ENCODE data around the gene MYL11.

Gene MYL11

DNA sequence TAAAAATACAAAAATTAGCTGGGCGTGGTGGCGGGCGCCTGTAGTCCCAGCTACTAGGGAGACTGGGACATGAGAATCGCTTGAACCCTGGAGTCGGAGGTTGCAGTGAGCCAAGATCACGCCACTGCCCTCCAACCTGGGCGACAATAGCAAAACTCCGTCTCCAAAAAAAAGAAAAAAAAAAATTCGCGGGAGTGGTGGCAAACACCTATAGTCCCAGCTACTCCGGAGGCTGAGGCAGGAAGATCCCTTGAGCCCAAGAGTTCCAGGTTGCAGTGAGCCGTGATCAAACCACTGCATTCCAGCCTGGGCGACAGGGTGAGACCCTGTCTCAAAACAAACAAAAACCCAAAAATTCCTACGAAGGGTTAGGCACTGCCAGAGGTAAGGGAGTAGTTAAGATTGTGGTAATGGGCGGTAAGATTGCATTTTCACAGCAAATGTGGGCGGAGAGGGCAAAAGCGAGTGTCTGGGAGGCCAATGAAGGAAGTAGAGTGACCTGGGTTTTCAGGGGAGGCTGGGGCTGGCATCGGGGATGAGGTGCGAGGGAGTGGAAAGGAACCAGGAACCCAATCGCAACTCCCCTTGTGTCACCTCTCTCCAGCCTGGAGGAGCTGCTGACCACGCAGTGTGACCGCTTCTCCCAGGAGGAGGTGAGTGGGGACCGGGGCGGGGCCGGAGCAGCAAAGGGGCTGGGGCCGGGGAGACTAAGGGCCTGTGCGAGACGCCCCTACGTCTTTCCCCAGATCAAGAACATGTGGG lies 2.6 kb downstream of the MYL11 start:
- Histone ChIP-seq H3K4me1 (ENCODE audit: insufficient read depth, poor library complexity, severe bottlenecking) (peaks cover 4% of the 10 kb centered on the region), H3K9me3 (ENCODE audit: severe bottlenecking) (no peaks in the 10 kb centered on the region), H3K4me3 (ENCODE audit: severe bottlenecking) (peak overlapping the region; percentile 59), H3K27ac (ENCODE audit: poor library complexity, severe bottlenecking) (peak overlapping the region; percentile 91), H3K36me3 (ENCODE audit: low read depth) (no peaks in the 10 kb centered on the region), H3K27me3 (ENCODE audit: insufficient read depth, poor library complexity, severe bottlenecking) (no peaks in the 10 kb centered on the region)
- DNase-seq (ENCODE audit: low spot score), result no peak
- ATAC-seq (ENCODE audit: low read depth), result no peak; the same call in 2 of the 3 replicates
- TF ChIP-seq, protein P1, sequence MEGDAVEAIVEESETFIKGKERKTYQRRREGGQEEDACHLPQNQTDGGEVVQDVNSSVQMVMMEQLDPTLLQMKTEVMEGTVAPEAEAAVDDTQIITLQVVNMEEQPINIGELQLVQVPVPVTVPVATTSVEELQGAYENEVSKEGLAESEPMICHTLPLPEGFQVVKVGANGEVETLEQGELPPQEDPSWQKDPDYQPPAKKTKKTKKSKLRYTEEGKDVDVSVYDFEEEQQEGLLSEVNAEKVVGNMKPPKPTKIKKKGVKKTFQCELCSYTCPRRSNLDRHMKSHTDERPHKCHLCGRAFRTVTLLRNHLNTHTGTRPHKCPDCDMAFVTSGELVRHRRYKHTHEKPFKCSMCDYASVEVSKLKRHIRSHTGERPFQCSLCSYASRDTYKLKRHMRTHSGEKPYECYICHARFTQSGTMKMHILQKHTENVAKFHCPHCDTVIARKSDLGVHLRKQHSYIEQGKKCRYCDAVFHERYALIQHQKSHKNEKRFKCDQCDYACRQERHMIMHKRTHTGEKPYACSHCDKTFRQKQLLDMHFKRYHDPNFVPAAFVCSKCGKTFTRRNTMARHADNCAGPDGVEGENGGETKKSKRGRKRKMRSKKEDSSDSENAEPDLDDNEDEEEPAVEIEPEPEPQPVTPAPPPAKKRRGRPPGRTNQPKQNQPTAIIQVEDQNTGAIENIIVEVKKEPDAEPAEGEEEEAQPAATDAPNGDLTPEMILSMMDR (IDR thresholded peaks at IDR 0.05; ENCODE audit: poor library complexity, severe bottlenecking), result no peak

DNA sequence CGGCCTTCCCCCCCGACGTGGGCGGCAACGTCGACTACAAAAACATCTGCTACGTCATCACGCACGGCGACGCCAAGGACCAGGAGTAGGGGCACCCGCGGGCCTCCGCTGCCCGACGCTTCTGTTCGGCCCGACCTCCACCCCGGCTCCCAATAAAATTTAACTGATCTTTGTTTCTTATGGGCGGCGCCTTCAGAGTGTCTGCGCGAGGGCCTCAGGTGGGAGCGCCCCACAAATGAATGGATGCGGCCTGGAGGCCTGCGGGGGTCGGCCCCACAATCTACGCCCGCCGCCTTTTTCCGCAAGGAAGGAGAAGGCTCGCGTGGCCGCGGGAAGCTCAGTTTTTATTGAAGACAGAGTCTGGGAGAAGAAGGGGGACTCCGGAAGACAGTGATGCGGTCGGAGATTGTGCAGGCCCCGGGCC lies 3.2 kb downstream of the MYL11 start:
- no peaks in the 10 kb centered on the region for H3K9me3 ChIP-seq (ENCODE audit: severe bottlenecking)
- TF ChIP-seq, protein P1 (IDR thresholded peaks at IDR 0.05; ENCODE audit: poor library complexity, severe bottlenecking), result no peak
- H3K4me3 ChIP-seq (ENCODE audit: severe bottlenecking), result peak overlapping the region; percentile 59
- ATAC-seq (ENCODE audit: low read depth) (peak; percentile 43), DNase-seq (ENCODE audit: low spot score) (peak; percentile 90)
- no peaks in the 10 kb centered on the region for H3K36me3 ChIP-seq (ENCODE audit: low read depth)
- peaks cover 4% of the 10 kb centered on the region for H3K4me1 ChIP-seq (ENCODE audit: insufficient read depth, poor library complexity, severe bottlenecking)
- H3K27me3 ChIP-seq (ENCODE audit: insufficient read depth, poor library complexity, severe bottlenecking), result no peaks in the 10 kb centered on the region
- H3K27ac ChIP-seq (ENCODE audit: poor library complexity, severe bottlenecking), result peak overlapping the region; percentile 91

DNA sequence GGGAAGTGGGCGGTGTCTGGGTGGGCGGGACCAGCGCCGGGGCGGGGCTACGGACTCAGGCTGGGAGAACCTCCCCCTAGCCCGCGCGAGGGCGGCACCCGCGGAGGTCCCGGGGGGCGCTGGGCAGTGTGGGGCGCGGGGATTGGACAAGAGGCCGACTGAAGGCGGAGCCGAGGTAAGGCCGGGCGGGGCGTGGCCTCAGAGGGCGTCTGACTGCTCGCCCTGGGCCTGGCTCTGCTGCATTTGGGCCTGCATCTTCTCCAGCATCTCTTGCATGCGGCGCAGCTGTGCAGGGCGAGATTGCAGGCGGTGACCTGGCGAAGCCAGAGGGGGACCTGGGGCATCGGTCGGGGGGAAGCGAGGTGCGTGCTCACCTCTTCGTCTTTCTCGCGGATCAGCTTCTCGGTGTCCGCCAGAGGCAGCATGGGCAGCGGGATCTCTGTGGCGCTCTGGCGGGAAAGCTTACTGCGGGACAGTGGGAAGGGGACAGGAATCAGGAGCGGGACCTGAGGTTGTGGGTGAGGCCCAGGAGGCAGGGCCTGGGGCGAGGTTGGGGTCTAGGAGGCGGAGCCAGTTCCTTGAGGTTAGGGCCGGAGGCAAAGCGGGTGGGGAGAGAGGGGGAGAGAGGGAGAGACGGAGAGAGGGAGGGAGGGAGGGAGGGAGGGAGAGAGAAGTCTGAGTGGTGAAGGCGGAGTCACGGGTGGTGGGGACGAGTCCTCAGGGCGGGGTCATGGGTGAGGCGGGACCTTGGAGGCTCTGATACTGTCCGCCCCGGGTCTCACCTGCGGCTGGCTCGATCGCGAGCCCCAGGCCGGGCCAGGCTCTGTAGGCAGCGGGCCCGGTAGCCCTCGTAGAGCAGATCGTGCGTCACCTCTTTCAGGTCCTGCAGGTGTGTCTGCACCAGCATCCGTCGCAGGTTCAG lies 3.9 kb downstream of the MYL11 start:
- no peaks in the 10 kb centered on the region for H3K36me3 ChIP-seq (ENCODE audit: low read depth)
- H3K27ac ChIP-seq (ENCODE audit: poor library complexity, severe bottlenecking), result peak overlapping the region; percentile 91
- H3K4me3 ChIP-seq (ENCODE audit: severe bottlenecking), result peak overlapping the region; percentile 59
- ATAC-seq (ENCODE audit: low read depth) (peak; percentile 91), DNase-seq (ENCODE audit: low spot score) (peak; percentile 97)
- no peaks in the 10 kb centered on the region for H3K9me3 ChIP-seq (ENCODE audit: severe bottlenecking)
- H3K4me1 ChIP-seq (ENCODE audit: insufficient read depth, poor library complexity, severe bottlenecking), result peaks cover 4% of the 10 kb centered on the region
- no peaks in the 10 kb centered on the region for H3K27me3 ChIP-seq (ENCODE audit: insufficient read depth, poor library complexity, severe bottlenecking)
- TF ChIP-seq, protein P1 (IDR thresholded peaks at IDR 0.05; ENCODE audit: poor library complexity, severe bottlenecking), result peak; percentile 7

DNA sequence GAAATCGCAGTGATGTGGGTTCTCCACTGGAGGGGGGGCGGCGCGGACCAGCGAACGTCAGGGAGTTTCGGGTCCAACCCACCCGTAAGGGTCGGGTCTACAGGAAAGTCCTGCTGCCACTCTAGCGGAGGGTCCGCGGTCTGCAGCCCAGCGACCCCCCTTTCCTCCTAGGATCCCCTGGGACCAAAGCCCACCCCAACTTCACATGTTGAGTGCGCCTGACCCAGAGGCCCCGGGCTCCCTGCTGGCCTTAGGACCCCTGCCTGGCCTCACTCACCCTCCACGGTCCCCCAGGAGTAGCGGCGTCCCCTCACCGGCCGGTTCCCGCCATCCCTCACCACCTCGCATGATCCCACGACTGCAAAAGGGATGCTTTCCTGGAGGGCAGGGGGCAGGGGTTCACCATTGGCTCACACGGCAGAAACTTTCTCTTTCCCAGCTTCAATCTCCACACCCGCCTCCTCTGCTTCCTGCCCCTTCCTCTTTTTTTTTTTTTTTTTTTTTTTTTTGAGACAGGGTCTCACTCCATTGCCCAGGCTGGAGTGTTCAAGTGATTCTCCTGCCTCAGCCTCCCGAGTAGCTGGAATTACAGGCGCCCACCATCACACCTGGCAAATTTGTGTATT lies 4.7 kb downstream of the MYL11 start:
- Histone ChIP-seq H3K27me3 (ENCODE audit: insufficient read depth, poor library complexity, severe bottlenecking) (no peaks in the 10 kb centered on the region), H3K36me3 (ENCODE audit: low read depth) (no peaks in the 10 kb centered on the region), H3K27ac (ENCODE audit: poor library complexity, severe bottlenecking) (peak overlapping the region; percentile 91), H3K4me1 (ENCODE audit: insufficient read depth, poor library complexity, severe bottlenecking) (peaks cover 4% of the 10 kb centered on the region), H3K9me3 (ENCODE audit: severe bottlenecking) (no peaks in the 10 kb centered on the region), H3K4me3 (ENCODE audit: severe bottlenecking) (peak overlapping the region; percentile 59)
- DNase-seq (ENCODE audit: low spot score) (no peak), ATAC-seq (ENCODE audit: low read depth) (no peak)
- TF ChIP-seq, protein P1 (IDR thresholded peaks at IDR 0.05; ENCODE audit: poor library complexity, severe bottlenecking), result no peak

All from RWPE2 (cell line).